MM.1S (cell line): ENCODE data around the gene IMMP2L.

Experiments used
- DNase-seq: peaks from one replicate; pipeline ENCODE4 v3.0.0-alpha.2; 2015
- H2AFZ ChIP-seq: fragments of 300-600 bp; sonication (generic); 2 replicates; pipeline ENCODE4 v1.6.0; 2016; ENCODE audit warnings: antibody characterized with exemption, low read length
- H3F3A ChIP-seq: fragments of 300-600 bp; sonication (generic); 2 replicates; pipeline ENCODE4 v1.6.1; 2016; ENCODE audit warnings: mild to moderate bottlenecking, antibody characterized with exemption, low read length, moderate library complexity, mixed read lengths; ENCODE audit not compliant: insufficient read depth
- H3K27ac ChIP-seq: fragments of 300-600 bp; sonication (generic); 2 replicates; pipeline ENCODE4 v1.5.1; 2016; ENCODE audit warnings: mild to moderate bottlenecking, low read length
- H3K27me3 ChIP-seq: fragments of 300-600 bp; sonication (generic); replicated peaks from 2 replicates; pipeline ENCODE4 v1.6.0; 2016; ENCODE audit warnings: low read length; ENCODE audit not compliant: insufficient read depth
- H3K36me3 ChIP-seq: fragments of 300-600 bp; sonication (generic); replicated peaks from 2 replicates; pipeline ENCODE4 v1.6.1; 2016; ENCODE audit warnings: mild to moderate bottlenecking, low read length, mixed read lengths; ENCODE audit not compliant: insufficient read depth
- H3K4me1 ChIP-seq: fragments of 300-600 bp; sonication (generic); 2 replicates; pipeline ENCODE4 v1.6.1; 2016; ENCODE audit warnings: low read length, mixed read lengths
- H3K4me2 ChIP-seq: fragments of 300-600 bp; sonication (generic); 2 replicates; pipeline ENCODE4 v1.6.0; 2016; ENCODE audit warnings: low read depth, low read length
- H3K4me3 ChIP-seq: fragments of 300-600 bp; sonication (generic); 2 replicates; pipeline ENCODE4 v1.5.1; 2016; ENCODE audit warnings: low read length, mixed read lengths
- H3K79me2 ChIP-seq: fragments of 300-600 bp; sonication (generic); 2 replicates; pipeline ENCODE4 v1.6.1; 2016; ENCODE audit warnings: mixed run types, low read length, mixed read lengths
- H3K9ac ChIP-seq: fragments of 300-600 bp; sonication (generic); 2 replicates; pipeline ENCODE4 v1.6.1; 2016; ENCODE audit warnings: low read length, mixed read lengths
- H3K9me2 ChIP-seq: fragments of 300-600 bp; sonication (generic); replicated peaks from 2 replicates; pipeline ENCODE4 v1.6.1; 2016; ENCODE audit warnings: mild to moderate bottlenecking, low read length, mixed read lengths; ENCODE audit not compliant: insufficient read depth
- H3K9me3 ChIP-seq: fragments of 300-600 bp; sonication (generic); replicated peaks from 2 replicates; pipeline ENCODE4 v1.6.1; 2016; ENCODE audit warnings: mild to moderate bottlenecking, low read length, mixed read lengths; ENCODE audit not compliant: insufficient read depth
- H4K20me1 ChIP-seq: fragments of 300-600 bp; sonication (generic); 2 replicates; pipeline ENCODE4 v1.6.1; 2016; ENCODE audit warnings: mild to moderate bottlenecking, low read length, moderate library complexity, mixed read lengths; ENCODE audit not compliant: insufficient read depth
- EZH2 ChIP-seq: fragments of 300-600 bp; sonication (generic); optimal IDR thresholded peaks from 2 replicates; pipeline ENCODE3; 2017; ENCODE audit warnings: low read depth, mild to moderate bottlenecking, antibody characterized with exemption, low read length, mixed read lengths
- EZH2phosphoT487 ChIP-seq: fragments of 300-600 bp; sonication (generic); IDR thresholded peaks from 2 replicates; pipeline ENCODE4 v1.6.1; 2018; ENCODE audit warnings: antibody characterized with exemption, low read length
- TF ChIP-seq, protein P1 (sequence below): fragments of 300-600 bp; sonication (generic); IDR thresholded peaks from 2 replicates; pipeline ENCODE4 v1.5.1; 2016; ENCODE audit warnings: antibody characterized with exemption, low read length, mixed read lengths

The IMMP2L gene

DNA sequence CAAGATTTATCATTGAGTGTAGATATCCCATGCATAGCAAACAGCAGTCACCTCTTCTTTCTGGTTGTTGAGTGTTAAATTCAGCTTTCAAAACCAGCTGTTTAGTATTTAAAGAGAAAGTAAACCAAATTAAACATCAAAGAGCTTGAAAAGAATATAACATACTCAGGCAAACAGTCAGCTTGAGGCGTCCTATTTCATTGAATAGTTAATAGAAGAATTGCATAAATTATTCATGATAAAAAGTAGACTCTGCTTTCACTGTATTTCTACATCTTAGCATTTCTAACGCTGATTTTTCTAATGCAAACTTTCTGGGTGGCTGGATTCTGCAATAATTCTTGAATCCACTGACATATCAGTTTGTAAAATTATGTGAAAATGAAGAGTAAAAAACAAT, 935.9 kb downstream of the IMMP2L start:
- no peaks in the 10 kb centered on the region for H3K9me2 ChIP-seq

DNA sequence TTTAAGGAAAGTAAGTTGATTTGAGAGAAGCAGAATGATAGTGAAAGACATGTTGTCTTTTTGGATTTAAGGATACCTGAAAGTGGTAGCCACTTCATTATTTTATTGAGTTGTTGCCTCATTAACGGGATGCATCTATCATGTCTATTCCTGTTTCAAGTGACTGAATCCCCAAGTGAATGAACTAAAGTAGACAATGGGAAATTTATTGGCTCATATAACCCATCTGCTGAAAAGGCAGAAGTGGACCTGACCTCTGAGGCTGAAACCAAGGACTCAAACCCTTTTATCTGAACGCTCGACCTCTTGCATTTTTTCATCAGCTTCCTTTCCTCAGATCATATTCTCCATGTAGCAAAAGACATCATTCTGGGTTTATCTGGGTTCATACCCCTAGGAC, 937.0 kb downstream of the IMMP2L start:
- no peak overlapping the region for H3K4me3 ChIP-seq
- no peak overlapping the region for H3K9ac ChIP-seq
- H2AFZ ChIP-seq, result no peak overlapping the region
- no peak overlapping the region for H3K4me2 ChIP-seq
- no peaks in the 10 kb centered on the region for H4K20me1 ChIP-seq
- H3K9me3 ChIP-seq, result no peaks in the 10 kb centered on the region
- H3K4me1 ChIP-seq, result no peaks in the 10 kb centered on the region
- H3K27me3 ChIP-seq, result no peaks in the 10 kb centered on the region
- no peak overlapping the region for H3K27ac ChIP-seq
- H3F3A ChIP-seq, result no peaks in the 10 kb centered on the region
- no peaks in the 10 kb centered on the region for H3K79me2 ChIP-seq
- DNase-seq, result no peak
- H3K36me3 ChIP-seq, result no peaks in the 10 kb centered on the region
- TF ChIP-seq, protein P1, sequence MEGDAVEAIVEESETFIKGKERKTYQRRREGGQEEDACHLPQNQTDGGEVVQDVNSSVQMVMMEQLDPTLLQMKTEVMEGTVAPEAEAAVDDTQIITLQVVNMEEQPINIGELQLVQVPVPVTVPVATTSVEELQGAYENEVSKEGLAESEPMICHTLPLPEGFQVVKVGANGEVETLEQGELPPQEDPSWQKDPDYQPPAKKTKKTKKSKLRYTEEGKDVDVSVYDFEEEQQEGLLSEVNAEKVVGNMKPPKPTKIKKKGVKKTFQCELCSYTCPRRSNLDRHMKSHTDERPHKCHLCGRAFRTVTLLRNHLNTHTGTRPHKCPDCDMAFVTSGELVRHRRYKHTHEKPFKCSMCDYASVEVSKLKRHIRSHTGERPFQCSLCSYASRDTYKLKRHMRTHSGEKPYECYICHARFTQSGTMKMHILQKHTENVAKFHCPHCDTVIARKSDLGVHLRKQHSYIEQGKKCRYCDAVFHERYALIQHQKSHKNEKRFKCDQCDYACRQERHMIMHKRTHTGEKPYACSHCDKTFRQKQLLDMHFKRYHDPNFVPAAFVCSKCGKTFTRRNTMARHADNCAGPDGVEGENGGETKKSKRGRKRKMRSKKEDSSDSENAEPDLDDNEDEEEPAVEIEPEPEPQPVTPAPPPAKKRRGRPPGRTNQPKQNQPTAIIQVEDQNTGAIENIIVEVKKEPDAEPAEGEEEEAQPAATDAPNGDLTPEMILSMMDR, result no peak
- TF ChIP-seq EZH2, result no peak
- TF ChIP-seq EZH2phosphoT487, result no peak
- no peaks in the 10 kb centered on the region for H3K9me2 ChIP-seq

More for the DNA sequence above, 935.9 kb downstream of the IMMP2L start:
- no peak for DNase-seq
- Histone ChIP-seq H2AFZ (no peak overlapping the region), H4K20me1 (no peaks in the 10 kb centered on the region), H3K9me3 (no peaks in the 10 kb centered on the region), H3K4me1 (no peaks in the 10 kb centered on the region), H3K36me3 (no peaks in the 10 kb centered on the region), H3K79me2 (no peaks in the 10 kb centered on the region), H3K4me3 (no peak overlapping the region), H3F3A (no peaks in the 10 kb centered on the region), H3K27me3 (no peaks in the 10 kb centered on the region), H3K4me2 (no peak overlapping the region), H3K27ac (no peak overlapping the region), H3K9ac (no peak overlapping the region)
- TF ChIP-seq EZH2phosphoT487, result no peak
- TF ChIP-seq, protein P1, result no peak
- TF ChIP-seq EZH2, result no peak

DNA sequence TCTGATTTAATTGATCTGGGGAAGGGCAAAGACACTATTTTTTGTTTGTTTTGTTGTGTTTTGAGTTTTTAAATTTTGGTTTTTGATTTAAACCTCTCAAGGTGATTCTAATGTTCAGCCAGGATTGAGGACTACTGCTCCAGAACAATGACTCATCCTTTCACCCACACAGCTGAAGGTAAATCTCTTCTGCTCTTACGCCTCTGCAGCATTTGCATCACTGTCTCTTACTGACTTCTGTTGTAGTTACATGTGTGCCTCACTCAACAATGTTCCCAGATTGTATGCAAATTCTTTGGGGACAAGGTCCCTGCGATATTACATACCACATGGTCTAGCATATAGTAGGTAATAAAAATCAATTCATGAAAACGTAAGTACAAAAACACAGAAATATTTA, 938.9 kb downstream of the IMMP2L start:
- no peak for DNase-seq
- Histone ChIP-seq H3K36me3 (no peaks in the 10 kb centered on the region), H3K9ac (no peak overlapping the region), H3K4me1 (no peaks in the 10 kb centered on the region), H3F3A (no peaks in the 10 kb centered on the region), H3K4me3 (no peak overlapping the region), H2AFZ (no peak overlapping the region), H3K9me2 (no peaks in the 10 kb centered on the region), H3K79me2 (no peaks in the 10 kb centered on the region), H3K4me2 (no peak overlapping the region), H3K27me3 (no peaks in the 10 kb centered on the region), H3K9me3 (no peaks in the 10 kb centered on the region), H4K20me1 (no peaks in the 10 kb centered on the region), H3K27ac (no peak overlapping the region)
- TF ChIP-seq, protein P1, result no peak
- TF ChIP-seq EZH2 (no peak), EZH2phosphoT487 (no peak)
